ENCODE data around the gene PCDHGA11.

PCDHGA11 gene

DNA sequence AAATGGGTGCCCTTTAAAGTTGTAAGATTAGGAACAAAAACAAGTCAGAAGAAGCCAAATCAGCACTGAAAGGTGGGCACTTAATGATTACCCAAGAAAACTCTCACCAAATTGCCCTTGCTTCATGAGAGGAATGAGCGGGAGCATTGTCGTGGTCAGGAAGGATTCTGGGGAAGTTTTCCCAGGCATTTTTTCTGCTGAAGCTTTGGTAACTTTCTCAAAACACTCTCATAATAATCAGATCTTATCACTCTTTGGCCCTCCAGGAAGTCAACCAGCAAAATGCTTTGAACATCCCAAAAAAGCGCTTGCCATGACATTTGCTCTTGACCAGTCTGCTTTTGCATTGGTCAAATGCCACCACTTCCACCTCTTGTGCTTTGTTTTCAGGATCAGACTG, 44.5 kb downstream of the PCDHGA11 start:
- DNase-seq (ENCODE audit: low read depth): no peak
- H3K4me3 ChIP-seq (ENCODE audit: low read depth, low read length): no peak overlapping the region
- TF ChIP-seq, protein P1, sequence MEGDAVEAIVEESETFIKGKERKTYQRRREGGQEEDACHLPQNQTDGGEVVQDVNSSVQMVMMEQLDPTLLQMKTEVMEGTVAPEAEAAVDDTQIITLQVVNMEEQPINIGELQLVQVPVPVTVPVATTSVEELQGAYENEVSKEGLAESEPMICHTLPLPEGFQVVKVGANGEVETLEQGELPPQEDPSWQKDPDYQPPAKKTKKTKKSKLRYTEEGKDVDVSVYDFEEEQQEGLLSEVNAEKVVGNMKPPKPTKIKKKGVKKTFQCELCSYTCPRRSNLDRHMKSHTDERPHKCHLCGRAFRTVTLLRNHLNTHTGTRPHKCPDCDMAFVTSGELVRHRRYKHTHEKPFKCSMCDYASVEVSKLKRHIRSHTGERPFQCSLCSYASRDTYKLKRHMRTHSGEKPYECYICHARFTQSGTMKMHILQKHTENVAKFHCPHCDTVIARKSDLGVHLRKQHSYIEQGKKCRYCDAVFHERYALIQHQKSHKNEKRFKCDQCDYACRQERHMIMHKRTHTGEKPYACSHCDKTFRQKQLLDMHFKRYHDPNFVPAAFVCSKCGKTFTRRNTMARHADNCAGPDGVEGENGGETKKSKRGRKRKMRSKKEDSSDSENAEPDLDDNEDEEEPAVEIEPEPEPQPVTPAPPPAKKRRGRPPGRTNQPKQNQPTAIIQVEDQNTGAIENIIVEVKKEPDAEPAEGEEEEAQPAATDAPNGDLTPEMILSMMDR (conservative IDR thresholded peaks at IDR 0.05; ENCODE audit: low read depth, low read length): no peak

Measured in choroid plexus epithelial cell (primary cell).